Stimulated activated CD4-positive, alpha-beta T cell treated with anti-CD3 and anti-CD28 coated beads, TNF-alpha, amount 100 ng/mL, for 48 hours (primary cell): Measurements from ENCODE around the gene MLPH.

ENCODE experiments used
- DNase-seq, 3 donors: peaks; one replicate each; pipeline ENCODE4 v3.0.0-alpha.2; 2020; ENCODE audit warnings: low read depth in 3 of 3

MLPH gene

DNA sequence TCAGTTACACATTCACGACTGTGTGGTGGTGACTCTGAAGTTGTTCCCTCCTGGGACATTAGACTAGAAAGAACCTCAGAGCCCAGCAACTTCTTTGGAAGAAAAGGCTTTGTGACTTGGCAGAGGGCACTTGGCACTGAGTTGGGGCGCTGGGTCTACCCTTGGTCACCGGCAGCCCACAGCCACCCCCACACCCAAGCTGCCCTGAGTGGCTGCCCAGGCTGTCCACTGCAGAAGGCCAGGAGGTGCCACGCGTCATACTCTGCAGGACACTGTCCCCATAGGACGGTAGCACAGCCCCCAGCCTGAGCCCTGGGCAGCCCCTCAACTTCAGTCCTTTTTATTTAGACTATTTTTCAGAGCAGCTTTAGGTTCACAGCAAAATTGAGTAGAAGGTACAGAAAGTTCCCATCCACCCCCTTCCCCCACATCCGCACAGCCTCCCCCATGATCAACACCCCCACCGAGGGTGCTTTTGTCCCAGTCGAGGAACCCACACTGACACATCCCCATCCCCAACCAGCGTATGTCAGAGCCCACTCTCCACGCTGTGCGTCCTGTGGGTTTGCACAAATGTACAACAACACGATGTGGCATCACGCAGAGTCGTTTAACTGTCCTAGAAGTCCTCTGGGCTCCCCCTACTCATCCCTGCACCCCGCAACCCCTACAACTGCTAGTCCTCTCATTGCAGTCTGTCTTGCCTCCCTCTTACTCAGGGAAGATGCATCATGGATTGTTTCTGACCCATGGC, 80.4 kb downstream of the MLPH start:
- no peak for DNase-seq

DNA sequence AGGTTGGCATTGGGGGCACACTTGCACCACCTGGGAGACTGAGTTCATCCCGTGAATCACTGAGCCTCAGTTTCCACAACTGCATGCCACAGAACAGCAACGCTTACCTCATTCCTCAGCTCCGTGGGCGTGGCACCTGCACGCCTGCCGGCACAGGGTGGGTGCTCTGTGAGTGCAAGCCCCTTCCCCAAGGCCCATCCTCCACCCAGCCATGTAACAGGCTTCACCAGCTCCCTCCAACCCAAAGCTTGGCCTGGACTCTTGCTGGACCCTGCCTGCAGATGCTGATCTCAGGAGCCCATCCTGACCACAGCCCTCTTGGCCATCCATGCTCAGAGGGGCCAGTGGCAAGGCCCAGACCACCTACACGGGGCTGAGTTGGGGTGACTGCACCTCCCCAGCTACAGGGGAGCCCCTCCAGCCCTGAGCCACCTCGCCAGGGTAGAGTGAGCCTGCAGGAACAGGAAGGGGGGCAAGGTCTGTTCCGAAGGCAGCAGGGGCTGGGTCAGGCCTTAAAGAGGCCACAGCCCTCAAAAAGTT, 81.1 kb downstream of the MLPH start:
- DNase-seq, result no peak

DNA sequence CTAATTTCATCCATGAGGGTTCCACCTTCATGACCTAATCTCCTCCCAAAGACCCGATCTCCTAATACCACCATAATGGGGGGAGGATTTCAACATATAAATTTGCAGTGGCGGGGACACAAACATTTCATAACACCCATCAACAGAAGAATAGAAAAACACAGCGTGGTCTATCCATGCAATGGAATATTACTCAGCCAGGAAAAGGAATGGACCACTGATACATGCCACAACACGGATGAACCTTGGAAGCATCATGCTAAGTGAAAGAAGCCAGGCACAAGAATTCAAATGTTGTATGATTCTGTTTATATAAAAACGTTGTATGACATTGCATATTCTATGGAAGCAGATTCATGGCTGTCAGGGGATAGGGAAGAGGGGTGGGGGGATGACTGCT, 82.0 kb downstream of the MLPH start:
- no peak for DNase-seq

DNA sequence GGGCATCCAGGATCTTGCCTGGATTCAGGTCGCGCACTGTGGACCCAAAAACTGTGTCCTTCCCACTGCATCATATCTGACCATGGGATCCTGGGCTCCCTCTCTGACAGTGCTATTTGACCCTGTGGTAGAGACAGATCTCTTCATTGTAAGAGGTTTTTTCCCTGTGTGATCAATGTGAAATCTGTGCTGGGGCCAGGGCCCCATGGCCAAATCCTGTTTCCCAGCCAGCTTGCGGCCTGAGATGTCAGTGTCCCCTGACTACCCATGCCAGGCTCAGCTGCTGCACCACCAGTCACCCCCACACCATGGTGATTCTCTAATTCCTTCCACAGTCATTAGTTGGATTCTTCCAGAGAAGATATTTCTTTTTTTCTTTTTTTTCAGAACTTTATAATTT, 82.8 kb downstream of the MLPH start:
- DNase-seq, result no peak

DNA sequence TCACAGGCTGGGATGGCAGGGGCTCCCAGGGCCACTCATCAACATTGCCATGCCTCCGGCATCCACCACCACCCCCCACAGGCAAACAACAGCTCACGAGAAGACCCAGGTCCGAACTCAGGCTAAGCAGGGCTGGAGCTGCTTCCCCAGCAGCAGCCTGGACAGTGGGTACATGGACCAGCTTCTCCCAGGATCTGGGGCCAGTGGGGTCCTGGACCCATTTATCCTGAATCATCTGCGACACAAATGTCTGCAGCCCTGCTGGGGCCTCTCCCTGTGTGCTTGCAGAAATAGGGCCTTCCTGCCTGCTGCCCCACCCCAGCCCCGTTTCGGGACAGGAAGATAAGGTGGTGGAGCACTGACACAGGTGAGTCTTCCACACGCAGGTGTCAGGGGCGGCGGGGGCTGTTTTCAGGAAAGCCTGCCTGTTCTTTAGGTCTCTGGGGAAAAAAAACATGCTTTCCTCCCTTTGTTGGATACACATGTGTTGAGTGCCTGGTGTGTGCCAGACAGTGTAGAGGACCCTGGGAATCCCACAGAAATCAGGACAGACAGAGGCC, 83.8 kb downstream of the MLPH start:
- no peak for DNase-seq

DNA sequence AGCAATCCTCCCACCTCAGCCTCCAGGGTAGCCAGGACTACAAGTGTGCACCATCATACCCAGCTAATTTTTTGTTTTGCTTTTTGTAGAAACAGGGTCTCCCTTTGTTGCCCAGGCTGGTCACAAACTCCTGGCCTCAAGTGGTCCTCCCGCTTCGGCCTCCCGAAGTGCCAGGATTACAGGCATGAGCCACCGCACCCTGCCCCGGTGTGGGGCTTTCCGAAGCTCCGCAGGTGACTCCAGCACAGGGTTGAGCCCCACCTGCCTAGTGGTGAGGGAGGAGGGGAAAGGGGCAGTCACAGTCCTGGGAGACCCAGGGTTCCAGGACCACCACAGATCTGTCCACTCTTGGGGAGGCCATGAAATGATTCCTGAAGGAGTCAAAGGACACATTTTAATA, 84.5 kb downstream of the MLPH start:
- no peak for DNase-seq

DNA sequence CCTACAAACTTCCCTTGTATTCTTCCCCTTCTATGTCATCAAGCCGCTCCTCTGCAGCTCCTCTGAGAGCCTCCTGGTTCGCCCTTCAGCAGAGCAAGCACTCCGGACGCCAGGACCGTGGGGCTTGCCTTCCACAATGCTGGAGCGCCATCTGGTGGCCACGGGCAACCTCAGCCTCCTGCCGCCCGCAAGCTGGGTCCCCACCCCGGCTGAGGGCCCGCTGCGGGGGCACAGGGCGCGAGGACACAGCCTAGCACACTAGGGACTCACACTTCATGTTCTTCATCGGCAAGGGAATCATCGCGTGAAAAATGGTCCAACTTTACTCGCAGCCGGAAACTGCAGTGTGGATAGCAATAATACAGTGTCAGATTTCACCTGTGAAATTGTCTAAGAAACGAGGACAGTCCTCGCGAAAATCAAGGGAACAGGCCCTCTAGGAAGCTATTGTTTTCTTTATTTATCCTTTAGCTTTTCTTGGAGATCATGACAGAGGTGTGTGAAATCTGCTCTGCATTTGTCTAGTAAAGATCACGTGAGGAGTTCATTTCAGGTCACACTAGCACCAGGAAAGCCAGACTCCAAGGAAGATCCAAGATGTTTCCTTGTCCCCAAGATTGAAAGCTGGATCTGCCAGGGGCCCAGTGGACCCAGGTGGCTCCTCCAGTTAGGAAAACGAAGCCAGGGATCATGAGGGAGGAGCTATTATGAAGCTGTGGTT, 85.1 kb downstream of the MLPH start:
- DNase-seq, result peak; percentile 77 to 91 (median 84)

DNA sequence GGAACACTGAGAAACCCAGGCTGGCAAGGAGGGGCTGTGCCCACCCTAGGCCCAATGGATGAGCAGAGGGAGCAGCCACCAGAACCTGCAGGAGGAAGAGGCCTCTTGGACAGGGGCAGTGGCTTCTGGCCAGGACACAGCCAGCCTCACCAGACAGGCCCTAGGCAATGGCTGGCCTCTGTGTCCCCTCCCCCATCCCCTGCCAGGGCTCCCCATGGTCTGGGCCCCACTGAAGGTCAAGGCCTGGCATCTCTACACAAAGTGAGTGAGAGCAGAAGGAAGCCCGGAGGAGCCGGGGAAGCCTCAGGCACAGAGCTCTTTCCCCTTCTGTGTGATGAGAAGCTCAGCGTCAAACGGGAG, 85.7 kb downstream of the MLPH start:
- no peak for DNase-seq

DNA sequence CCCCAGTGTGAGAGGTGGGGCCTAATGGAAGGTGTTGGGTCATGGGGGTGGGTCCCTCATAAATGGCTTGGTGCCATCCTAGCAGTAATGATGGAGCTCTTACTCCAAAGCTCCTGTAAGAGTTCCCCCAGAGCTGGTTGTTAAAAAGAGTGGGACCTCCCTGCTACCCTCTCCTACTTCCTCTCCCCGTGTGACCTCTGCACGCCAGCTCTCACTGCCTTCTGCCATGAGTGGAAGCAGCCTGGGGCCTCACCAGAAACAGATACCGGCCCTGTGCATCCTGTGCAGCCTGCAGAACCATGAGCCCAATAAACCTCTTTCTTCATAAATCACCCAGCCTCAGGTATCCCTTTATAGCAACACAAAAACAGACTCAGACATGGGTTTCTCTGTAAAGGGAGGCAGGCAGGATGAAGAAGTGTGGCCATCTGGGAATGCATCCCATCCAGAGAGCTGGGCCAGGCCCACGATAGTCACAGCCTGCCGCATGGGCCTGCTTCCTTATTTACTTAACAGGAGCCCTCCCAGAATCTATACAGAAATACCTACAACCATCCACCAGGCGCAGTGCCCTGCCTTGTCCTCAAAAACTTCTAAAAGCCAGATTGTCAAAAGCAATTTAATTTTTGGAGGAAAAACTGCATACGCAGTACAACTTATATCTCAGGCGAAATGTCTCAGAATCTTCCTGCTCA, 86.8 kb downstream of the MLPH start:
- no peak for DNase-seq

DNA sequence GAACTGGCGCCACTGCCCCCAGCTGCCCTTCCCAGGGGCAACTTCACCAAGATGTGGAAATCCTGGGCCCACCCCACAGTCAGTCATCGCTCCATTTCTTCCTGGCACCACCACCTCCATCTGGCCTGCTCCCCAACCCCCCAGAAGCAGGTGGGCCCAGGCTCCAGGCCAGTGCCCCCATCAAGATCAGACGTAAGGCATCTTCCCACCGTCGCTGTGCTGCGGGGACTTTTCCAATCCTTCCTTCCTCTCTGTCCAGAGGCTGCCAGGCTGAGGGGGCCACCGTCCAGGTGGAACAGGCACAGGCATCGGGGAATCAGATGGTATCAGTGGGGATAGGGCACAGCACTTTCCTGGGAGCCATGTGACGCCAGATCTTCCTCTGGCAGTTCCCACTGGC, 87.4 kb downstream of the MLPH start:
- DNase-seq, result no peak

DNA sequence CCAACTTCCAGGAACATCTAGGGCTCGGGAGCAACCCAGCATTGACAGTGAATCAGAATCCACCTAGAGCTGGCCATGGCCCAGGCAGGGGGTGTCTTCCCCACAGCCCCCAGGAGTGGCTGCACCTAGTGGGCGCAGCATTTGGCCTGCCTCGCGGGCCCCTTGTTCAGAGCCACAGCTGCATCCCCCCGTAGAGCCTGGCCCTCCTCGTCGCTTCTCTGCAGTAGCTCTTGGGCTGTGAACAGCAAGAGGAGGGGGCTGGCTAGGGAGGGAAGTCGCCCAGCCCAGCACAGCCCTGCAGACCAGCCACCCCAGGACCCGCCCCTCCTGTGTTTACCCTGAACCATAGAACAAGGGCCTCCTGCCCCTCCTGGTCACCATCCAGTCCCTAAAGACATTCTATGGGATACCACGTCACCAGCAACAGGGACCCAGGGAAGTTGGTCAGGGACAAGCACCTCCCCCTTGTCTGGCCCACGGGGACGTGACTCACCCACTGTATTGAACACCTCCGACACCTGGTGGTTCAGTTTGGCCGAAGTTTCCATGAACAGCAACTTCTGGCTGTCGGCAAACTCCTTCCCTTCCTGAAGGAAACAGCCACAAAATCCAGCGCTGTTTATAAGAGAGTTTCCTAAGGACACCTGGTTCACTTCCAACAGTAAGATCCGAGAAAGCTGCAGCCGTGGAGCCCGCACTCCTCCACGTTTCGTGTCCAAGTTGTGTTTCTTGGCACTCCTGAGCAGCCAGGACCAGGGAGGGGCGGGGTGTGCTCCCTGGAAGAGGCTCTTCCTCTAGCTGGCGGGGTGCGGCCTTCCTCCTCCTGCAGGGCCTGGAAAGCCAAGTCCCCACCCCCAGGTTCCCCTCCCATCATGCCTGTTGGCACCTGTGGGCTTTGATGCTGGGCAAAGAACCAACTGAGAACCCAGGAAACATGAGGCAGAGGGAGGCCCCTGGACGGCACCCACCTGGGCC, 88.1 kb downstream of the MLPH start:
- no peak for DNase-seq

DNA sequence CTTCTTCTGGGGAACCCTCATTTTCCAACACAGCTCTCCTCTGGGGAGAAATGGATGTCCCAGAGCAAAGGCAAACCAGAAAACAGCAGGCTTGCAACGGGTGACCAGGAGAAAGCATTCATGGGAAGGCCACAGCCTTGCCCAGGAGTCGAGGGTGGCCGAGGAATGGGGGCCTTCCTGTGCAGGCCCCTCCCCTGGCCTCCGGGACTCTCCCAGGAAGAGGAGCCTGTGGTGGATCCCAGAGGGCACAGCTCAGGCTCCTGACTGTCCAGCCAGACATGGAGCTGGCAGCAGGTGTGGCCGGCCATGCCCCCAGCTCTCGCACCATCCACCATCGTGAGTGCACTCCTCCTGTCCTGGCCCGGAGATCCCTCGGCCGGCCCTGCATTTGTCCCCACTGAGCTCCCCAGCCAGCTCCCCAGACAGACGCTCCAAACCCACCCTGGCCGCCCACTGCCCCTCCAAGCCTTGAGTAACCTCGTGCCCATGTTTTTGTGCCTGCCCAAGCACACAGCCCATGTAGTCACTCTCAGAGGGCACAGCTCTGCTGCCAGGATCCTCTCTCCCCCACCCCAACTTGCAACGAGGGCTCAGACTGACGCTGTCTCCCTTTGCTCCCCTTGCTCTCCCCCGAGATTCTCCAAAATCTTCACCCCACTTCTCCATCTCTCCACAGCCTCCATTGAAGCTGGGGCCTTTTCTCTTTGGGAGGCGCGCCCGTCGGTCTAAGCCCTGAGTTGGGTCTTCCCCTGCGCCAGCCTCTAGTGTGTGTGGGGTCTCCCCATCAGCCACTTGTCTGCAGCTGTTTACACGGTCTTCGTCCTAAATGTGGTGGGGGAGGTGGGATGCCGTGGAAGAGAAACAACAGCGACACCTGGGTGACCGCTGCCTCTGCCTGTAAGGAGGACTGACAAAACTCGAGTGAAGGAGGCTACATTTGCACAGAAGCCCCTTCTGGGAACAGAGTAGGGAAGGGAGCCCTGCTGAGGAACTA, 89.1 kb downstream of the MLPH start:
- no peak for DNase-seq

DNA sequence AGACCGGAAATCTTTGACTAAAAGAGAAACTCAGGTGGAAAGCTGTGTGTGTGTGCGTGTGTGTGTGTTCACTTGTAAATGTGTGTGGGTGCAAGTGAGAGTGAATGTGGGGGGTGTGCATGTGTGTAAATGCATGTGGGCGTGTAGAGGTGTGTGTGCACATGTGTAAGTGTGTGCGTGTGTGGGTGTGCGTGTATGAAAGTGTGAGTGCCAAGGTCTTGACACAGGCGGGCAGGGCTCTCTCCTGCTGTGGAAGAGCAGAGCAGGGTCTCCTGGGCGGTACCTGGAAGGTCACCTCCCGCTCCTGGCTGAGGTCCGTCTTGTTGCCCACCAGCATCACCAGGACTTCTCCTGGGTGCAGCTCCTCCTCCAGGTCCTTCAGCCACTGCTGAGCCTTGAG, 89.9 kb downstream of the MLPH start:
- no peak for DNase-seq

DNA sequence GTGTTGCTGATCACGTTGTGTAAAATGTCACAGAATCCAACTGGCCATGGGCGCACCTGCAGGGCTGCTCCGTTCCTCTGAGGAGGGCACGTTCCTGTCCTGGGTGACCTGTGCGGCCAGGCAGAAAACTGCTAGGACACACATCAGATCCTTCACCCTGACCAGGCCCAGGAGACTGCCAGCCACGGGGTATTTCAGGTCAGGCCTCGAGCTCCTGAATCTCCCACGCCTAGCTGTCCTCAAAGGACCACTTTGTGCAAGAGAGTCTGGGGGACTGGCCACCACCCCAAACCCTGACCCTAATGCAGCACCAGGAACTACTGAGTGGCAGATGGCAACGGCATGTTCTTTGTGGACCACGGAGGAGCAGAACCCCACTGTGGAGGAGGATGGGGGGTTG, 90.4 kb downstream of the MLPH start:
- DNase-seq, result no peak

DNA sequence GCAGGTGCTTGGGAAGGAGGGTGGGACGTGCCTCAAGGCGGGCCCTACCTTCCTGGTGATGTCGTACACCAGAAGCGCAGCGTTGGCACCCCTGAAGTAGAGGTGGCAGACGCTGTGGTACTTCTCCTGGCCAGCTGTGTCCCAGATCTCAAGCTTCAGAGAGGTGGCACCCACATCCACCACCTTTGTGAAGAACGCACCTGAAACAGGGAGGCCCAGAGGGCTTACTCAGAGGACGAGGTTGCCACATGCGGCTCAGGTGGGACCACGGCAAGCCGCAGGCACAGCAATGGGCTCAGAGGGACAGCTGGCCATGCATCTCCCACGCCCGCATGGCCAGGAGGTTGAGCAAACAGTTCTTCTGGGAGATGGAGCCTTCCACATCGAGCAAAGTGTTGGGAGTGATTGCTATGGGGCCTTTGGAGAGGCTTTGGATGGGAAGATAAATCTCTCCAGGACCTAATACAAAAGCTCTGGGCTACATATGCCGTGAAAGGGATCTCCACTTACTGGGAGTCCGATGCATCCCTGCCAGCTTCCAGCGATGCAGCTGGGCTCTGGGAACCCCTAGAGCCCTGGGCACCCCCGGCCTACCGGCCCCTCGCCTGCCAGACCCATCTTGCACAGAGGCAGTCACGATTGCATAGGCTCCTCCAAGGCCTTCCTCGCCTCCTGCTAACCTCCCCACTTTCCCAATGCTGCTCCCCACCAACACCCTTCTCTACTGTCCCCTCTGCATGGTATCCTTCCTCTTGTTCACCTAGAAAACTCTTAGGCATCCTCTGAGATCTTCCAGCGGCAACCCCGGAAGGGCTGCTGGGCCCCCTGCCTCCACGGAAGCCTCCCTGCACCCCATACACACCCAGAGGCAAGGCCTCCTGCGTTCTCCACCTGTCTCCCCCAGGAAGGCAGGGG, 91.2 kb downstream of the MLPH start:
- DNase-seq, result no peak

DNA sequence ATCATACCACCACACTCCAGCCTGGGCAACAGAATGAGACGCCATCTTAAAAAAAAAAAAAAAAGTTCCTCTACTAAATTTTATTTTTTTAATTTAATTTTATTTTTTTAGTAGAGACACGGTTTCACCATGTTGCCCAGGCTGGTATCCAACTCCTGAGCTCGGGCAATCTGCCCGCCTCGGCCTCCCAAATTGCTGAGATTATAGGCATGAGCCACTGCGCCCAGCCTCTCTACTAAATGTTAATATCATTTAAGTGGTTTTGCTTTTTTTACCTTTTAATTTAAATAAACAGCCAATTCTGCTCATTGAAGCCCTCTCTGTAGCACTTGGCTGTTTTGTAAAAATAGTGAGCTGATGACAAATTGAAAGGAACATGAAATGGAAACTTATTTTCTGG, 94.3 kb downstream of the MLPH start:
- DNase-seq, result no peak

DNA sequence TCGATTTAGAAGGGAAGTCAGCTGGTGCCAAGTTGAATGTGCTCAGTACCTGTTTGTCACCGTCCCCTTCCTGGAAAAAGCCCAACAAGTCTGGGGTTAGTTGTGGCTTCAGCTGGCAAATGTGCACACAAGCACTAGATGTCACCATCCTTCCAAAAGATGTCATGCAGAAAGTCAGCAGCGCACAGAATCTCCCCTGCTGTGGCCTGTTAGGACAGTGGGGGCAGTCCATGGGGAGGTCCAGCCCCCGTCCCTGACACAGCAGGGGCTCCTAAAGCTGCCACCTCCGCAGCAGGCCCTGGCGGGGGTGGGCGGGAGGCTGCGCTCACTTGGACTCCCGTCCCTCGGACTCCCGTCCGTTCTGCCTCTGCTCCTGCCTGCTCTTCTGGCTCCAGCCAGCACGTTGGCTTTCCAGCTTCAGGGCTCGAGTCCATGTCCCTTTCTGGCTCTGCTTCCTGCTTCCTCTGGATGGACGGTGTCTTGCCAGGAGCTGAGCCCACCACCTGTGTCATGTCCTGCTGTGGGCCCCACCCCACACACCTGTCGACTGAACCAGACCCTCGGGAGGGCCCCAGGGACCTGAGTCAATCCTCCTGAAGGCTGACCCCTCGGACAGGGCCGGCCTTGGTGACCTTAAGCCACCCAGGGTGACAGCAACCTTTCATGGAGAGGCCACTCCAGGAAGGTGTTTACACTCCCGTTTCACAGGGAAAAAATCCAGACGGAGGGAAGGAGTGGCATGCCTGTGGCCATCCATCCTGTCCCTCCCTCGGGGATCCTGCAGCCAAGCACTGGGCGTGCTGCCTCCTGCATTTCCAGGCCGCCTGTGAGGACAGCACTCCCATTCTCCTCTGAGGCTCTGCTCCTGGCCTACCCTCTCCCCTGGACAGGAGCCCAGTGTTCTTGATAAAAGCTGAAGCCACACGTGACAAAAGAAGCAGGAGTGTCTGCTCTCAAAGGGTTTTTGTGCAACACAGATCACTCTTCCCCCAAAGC, 95.0 kb downstream of the MLPH start:
- peak; percentile 9 to 50 (median 39) for DNase-seq
